ENCODE measurements around the gene KDELR1. TPM values are rescaled to one million over a fixed set of nuclear protein-coding genes. Genes with fewer than 3 reads are reported as not detected.
"Not testable (repeated sequence)": the region's sequence is repeated elsewhere in the genome, so short reads cannot be mapped to it uniquely, and the experiment has no call there.

KDELR1 gene
- polyA plus RNA-seq, 1 experiment = 168 TPM

DNA sequence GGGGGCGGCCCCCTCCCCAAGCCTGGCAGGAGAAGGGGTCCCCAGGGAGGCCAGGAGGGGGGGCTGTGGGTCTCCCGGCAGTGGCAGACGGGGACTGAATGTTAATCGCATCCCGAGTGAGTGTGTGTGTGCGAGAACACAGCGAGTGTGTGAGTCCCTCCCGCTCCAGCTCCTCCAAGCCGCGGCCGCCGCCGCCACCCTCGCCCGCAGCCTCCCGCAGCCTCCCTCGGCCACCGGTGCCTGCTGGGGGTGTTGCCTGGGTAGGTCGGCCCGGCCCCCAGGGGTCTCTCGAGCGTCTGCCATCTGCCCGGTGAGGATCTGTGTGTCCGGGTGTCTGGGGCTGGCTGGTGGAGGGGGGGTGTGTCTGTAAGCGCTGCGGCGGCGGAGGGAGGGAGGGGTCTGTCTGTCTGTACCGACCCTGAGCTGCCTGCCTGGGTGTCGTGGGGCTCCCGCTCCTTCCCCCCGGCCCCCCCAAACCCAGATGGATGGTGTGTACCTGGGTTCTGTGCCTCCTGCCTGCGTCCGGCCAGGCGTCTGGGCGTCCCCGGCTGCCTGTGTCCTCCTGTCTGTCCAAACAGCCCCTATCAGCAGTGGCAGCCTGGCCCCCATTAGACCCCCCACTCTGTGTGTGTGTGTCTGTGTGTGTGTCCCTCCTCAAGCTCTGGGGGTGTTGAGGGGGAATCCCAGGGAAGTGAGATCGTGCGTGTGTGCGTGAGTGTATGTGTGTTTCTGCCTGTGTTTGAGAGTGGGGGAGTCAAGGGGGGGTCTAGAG is 2.4 kb upstream of the KDELR1 start, which contains the start of gene GRIN2D:
TSS of gene GRIN2D (plus strand) at position 110 of the 772 bp plus-strand sequence. CDS start 4,725 bp downstream, outside the sequence.
- Histone ChIP-seq H3K27me3 (ENCODE audit: control insufficient read depth, insufficient read depth, low read length) (peaks cover 44% of the 10 kb centered on the region), H3K27ac (ENCODE audit: low read depth, low read length) (no peak within 1 kb of the TSS), H3K4me3 (ENCODE audit: low read depth, low read length) (peak within 1 kb of the TSS; percentile 27; the same call in 1 of the 2 replicates), H3K9me3 (ENCODE audit: control insufficient read depth, insufficient read depth, low read length) (no peaks in the 10 kb centered on the region; the same call in 1 of the 2 replicates)
- POLR2A ChIA-PET = interaction anchor here (0.8 kb wide), 1 partner anchor 30 kb away, joined by 3 read pairs; the partner anchor contains the start of genes SYNGR4 and TMEM143
- no peak for DNase-seq (ENCODE audit: low read depth, low spot score)
- TF ChIP-seq, protein P1, sequence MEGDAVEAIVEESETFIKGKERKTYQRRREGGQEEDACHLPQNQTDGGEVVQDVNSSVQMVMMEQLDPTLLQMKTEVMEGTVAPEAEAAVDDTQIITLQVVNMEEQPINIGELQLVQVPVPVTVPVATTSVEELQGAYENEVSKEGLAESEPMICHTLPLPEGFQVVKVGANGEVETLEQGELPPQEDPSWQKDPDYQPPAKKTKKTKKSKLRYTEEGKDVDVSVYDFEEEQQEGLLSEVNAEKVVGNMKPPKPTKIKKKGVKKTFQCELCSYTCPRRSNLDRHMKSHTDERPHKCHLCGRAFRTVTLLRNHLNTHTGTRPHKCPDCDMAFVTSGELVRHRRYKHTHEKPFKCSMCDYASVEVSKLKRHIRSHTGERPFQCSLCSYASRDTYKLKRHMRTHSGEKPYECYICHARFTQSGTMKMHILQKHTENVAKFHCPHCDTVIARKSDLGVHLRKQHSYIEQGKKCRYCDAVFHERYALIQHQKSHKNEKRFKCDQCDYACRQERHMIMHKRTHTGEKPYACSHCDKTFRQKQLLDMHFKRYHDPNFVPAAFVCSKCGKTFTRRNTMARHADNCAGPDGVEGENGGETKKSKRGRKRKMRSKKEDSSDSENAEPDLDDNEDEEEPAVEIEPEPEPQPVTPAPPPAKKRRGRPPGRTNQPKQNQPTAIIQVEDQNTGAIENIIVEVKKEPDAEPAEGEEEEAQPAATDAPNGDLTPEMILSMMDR (IDR thresholded peaks at IDR 0.05; ENCODE audit: low read depth, low read length) = no peak
- CTCF ChIA-PET = interaction anchor here (1.1 kb wide), 1 partner anchor 96 kb away, joined by 3 read pairs; no protein-coding TSS in a partner anchor

DNA sequence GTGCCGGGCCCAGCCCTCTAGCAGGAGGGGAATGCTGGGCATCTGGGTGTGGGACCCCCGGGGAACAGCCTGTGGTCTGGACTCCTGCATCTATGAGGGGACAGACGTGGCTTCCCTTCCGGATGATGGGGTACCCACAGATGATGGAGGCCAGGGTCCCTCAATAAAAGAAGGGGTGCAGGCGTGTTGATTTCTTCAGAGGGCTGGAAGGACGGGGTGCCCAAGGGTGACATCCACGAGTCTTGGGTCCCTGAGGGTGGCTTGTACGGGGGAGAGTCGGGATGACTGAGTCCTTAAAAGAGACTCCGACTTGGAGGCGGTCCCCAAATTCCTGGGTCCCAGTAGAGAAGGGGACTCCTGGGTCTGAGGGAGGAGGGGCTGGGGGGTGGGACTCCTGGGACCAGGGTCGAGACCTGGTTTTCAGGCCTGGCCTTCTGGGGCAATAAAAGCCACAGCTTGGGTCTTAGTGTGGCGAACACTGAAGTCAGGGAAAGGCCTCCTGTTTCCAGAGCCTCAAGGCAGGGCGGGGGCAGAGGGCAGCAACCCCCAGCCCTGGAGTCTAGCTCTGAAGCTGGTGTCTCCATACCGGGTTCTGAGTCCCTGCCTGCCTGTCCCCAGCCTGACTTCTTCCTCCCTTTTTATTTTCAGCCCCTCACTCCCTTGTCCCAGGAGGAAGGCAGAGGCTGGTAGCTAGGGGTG is 1.7 kb upstream of the KDELR1 start:
- Histone ChIP-seq H3K4me3 (ENCODE audit: low read depth, low read length) (no peak overlapping the region), H3K9me3 (ENCODE audit: control insufficient read depth, insufficient read depth, low read length) (no peaks in the 10 kb centered on the region; the same call in 1 of the 2 replicates), H3K27ac (ENCODE audit: low read depth, low read length) (no peak overlapping the region), H3K27me3 (ENCODE audit: control insufficient read depth, insufficient read depth, low read length) (peaks cover 43% of the 10 kb centered on the region)
- TF ChIP-seq, protein P1 (IDR thresholded peaks at IDR 0.05; ENCODE audit: low read depth, low read length) = no peak
- ChIA-PET POLR2A (interaction anchor here (0.8 kb wide), 1 partner anchor 29 kb away, joined by 3 read pairs; the partner anchor contains the start of genes SYNGR4 and TMEM143), CTCF (interaction anchor here (1.1 kb wide), 1 partner anchor 97 kb away, joined by 3 read pairs; no protein-coding TSS in a partner anchor)
- no peak for DNase-seq (ENCODE audit: low read depth, low spot score)

DNA sequence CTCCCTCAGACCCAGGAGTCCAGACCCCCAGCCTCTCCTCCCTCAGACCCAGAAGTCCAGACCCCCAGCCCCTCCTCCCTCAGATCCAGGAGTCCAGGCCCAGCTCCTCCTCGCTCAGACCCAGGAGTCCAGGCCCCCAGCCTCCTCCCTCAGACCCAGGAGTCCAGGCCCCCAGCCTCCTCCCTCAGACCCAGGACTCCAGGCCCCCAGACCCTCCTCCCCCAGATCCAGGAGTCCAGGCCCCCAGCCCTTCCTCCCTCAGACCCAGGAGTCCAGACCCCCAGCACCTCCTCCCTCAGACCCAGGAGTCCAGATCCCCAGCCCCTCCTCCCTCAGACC is 624 bp upstream of the KDELR1 start:
- H3K27ac ChIP-seq (ENCODE audit: low read depth, low read length); DNase-seq (ENCODE audit: low read depth, low spot score); H3K4me3 ChIP-seq (ENCODE audit: low read depth, low read length); H3K9me3 ChIP-seq (ENCODE audit: control insufficient read depth, insufficient read depth, low read length): not testable (repeated sequence)
- H3K27me3 ChIP-seq (ENCODE audit: control insufficient read depth, insufficient read depth, low read length) = peaks cover 33% of the 10 kb centered on the region
- POLR2A ChIA-PET = interaction anchor here (0.5 to 2.4 kb wide), 9 partner anchors 8 to 132 kb away, joined by 3 to 24 read pairs (median 4); partner anchors contain the start of genes SYNGR4 and TMEM143
- CTCF ChIA-PET = interaction anchor here (0.8 to 2.7 kb wide), 23 partner anchors 10 to 217 kb away, joined by 3 to 42 read pairs (median 5); partner anchors contain the start of genes GRWD1, SYNGR4 and TMEM143

DNA sequence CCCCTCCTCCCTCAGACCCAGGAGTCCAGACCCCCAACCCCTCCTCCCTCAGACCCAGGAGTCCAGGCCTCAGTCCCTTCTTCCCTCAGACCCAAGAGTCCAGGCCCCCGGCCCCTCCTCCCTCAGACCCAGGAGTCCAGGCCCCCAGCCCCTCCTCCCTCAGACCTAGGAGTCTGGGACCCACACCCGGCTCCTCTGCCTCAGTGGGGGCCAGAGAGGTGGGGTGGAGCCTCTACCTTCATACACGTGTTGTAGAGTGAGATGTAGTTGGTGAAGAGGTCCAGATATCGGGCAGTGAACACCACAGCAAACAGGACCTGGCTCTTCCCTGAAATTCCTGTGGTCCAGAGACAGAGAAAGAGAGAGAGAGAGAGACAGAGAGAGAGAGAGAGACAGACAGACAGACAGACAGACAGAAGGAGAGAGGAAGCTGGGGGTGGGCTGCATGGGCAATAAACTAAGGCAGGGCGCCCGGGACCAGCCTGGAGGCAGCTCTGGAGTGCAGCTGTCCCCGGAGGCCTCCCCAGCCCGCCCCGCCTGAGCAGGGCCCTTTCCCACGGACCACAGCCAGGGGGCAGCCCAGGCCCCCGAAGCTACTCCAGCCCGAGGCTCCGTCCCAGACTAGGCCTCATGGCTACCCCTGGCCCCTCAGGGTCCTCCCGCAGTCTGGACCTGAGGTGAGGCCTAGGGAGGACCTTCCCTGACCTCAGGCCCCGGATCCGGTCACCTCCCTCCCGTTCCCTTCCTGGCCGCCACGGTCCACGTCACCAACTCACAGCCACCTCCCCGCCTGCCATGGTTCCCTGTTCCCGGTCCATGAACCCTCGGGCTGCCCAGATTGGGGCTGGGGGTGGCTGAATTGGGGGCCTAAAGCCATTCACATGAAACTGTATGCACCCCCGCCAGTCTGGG is 907 bp downstream of the KDELR1 start:
- POLR2A ChIA-PET = interaction anchor here (0.9 to 2.4 kb wide), 6 partner anchors 10 to 210 kb away, joined by 3 to 24 read pairs (median 6); partner anchors contain the start of genes SYNGR4 and TMEM143

More for the DNA sequence above, 907 bp downstream of the KDELR1 start:
- Histone ChIP-seq H3K27ac (ENCODE audit: low read depth, low read length) (peak overlapping the region; percentile 91), H3K27me3 (ENCODE audit: control insufficient read depth, insufficient read depth, low read length) (peaks cover 20% of the 10 kb centered on the region), H3K4me3 (ENCODE audit: low read depth, low read length) (peak overlapping the region; percentile 97), H3K9me3 (ENCODE audit: control insufficient read depth, insufficient read depth, low read length) (no peaks in the 10 kb centered on the region; the same call in 1 of the 2 replicates)
- TF ChIP-seq, protein P1 (IDR thresholded peaks at IDR 0.05; ENCODE audit: low read depth, low read length) = peak; percentile 72
- CTCF ChIA-PET = interaction anchor here (0.5 to 2.7 kb wide), 30 partner anchors 10 to 265 kb away, joined by 3 to 42 read pairs (median 4); partner anchors contain the start of genes GRWD1, SYNGR4 and TMEM143
- DNase-seq (ENCODE audit: low read depth, low spot score) = no peak
